BLaER1 treated with 17β-estradiol and CSF1 and Interleukin-3, amounts not matched to agents 10 nM and 100 nM (cell line): ENCODE results near the gene SLC23A3.

Source experiments
- H3K27ac ChIP-seq, 11 experiments: shearing (Covaris generic); formaldehyde crosslinking; 2 replicates each; pipeline ENCODE4 v1.8.1; 2022
- H3K27me3 ChIP-seq, 11 experiments: shearing (Covaris generic); formaldehyde crosslinking; 2 replicates each; pipeline ENCODE4 v1.8.1; 2022
- H3K36me3 ChIP-seq, 11 experiments: shearing (Covaris generic); formaldehyde crosslinking; 2 replicates each; pipeline ENCODE4 v1.8.1; 2022
- H3K4me1 ChIP-seq, 10 experiments: shearing (Covaris generic); formaldehyde crosslinking; 2 replicates each; pipeline ENCODE4 v1.8.1; 2022
- H3K4me2 ChIP-seq, 11 experiments: shearing (Covaris generic); formaldehyde crosslinking; 2 replicates each; pipeline ENCODE4 v1.8.1; 2022
- H3K4me3 ChIP-seq, 10 experiments: shearing (Covaris generic); formaldehyde crosslinking; 2 replicates each; pipeline ENCODE4 v1.8.1; 2022
- H3K9ac ChIP-seq, 11 experiments: shearing (Covaris generic); formaldehyde crosslinking; 2 replicates each; pipeline ENCODE4 v1.8.1; 2022
- H3K9me3 ChIP-seq, 11 experiments: shearing (Covaris generic); formaldehyde crosslinking; replicated peaks in 1 of 11; 2 replicates each; pipeline ENCODE4 v1.8.1; 2022
- H4K20me1 ChIP-seq, 11 experiments: shearing (Covaris generic); formaldehyde crosslinking; 2 replicates each; pipeline ENCODE4 v1.8.1; 2022
- Cebpa-rat ChIP-seq, 11 experiments: shearing (Covaris generic); IDR thresholded peaks; 2 replicates each; pipeline ENCODE4 v1.8.1; 2022

SLC23A3 gene

DNA sequence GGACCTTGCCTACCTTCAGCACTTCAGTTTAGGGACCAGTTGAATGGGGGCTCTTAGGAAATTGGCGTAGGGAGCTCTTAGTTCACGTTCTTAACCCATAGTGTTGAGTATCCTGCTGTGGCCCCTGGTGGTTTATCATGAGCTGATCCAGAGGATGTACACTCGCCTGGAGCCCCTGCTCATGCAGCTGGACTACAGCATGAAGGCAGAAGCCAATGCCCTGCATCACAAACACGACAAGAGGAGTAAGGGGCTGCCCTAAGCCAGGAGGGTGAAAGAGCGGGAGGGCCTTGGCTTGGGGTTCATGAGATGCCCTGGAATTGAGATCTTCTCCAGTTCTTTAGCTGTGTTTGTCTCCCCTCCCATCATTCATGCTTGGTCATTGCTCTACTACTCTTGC is 11.1 kb upstream of the SLC23A3 start:
- no peak overlapping the region for H3K4me3 ChIP-seq
- no peaks in the 10 kb centered on the region for H3K27me3 ChIP-seq
- H3K9ac ChIP-seq, result peak overlapping the region in 4 of 11 experiments; percentile 5 to 55 (median 34); a peak in 2 of 22 replicates
- no peaks in the 10 kb centered on the region for H3K9me3 ChIP-seq
- peaks cover 28 to 59% (median 48%) of the 10 kb centered on the region in 11 experiments; a peak in 17 of 22 replicates for H4K20me1 ChIP-seq
- H3K4me2 ChIP-seq, result peak overlapping the region in 8 of 11 experiments; percentile 4 to 100 (median 72); a peak in 14 of 22 replicates
- H3K36me3 ChIP-seq, result peaks cover 54 to 67% (median 64%) of the 10 kb centered on the region in 11 experiments
- H3K4me1 ChIP-seq, result peaks cover 40 to 54% (median 49%) of the 10 kb centered on the region in 10 experiments
- TF ChIP-seq Cebpa-rat (IDR thresholded peaks at IDR 0.05), result no peak
- no peak overlapping the region for H3K27ac ChIP-seq

DNA sequence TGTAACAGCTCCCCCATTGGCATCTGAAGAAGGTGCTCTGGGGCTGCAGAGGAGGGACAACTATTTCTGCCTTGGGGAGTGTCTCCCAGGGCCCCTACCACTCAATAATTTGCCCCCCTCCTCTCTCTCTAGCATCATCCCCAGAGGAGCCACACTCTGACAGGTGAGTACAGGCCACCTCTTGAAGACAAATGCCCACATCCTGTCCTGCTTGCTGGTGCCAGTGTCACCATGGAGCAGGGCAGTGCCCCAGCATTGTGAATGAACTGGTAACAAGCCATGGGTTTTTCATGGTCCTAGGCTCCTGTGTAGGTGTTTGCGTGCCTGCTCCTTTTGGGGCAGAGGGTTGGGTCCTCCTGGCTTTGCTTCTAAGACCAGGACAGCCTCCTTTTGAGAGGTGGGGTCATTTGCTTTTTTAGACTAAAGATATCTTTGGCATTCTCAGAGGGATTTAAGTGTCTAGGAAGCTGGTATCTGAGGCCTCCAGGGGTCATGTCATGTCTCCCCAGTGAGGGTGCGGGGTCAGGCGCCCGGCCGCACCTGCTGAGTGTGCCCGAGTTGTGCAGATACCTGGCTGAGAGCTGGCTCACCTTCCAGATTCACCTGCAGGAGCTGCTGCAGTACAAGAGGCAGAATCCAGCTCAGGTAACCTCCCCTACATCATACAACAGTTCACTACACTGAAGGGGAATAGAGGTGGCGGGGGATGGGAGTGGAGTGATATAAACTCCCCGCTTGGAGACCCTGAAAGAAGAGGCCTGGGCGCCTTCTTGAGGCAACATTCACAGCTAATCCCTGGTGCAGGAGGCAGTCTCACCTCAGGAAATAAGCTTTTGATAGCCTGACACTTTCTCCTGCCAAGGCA is 10.0 kb upstream of the SLC23A3 start:
- Histone ChIP-seq H3K9me3 (no peaks in the 10 kb centered on the region), H3K9ac (peak overlapping the region in 10 of 11 experiments; percentile 19 to 97 (median 92); a peak in 15 of 22 replicates), H3K4me1 (peaks cover 52 to 65% (median 60%) of the 10 kb centered on the region in 10 experiments), H3K36me3 (peaks cover 54 to 65% (median 61%) of the 10 kb centered on the region in 11 experiments), H3K27ac (no peak overlapping the region), H3K4me2 (peak overlapping the region; percentile 85 to 100 (median 96)), H3K27me3 (no peaks in the 10 kb centered on the region), H3K4me3 (peak overlapping the region in 9 of 10 experiments; percentile 79 to 89 (median 83); a peak in 15 of 20 replicates), H4K20me1 (peaks cover 28 to 70% (median 53%) of the 10 kb centered on the region in 11 experiments; a peak in 17 of 22 replicates)
- no peak for TF ChIP-seq Cebpa-rat (IDR thresholded peaks at IDR 0.05)

DNA sequence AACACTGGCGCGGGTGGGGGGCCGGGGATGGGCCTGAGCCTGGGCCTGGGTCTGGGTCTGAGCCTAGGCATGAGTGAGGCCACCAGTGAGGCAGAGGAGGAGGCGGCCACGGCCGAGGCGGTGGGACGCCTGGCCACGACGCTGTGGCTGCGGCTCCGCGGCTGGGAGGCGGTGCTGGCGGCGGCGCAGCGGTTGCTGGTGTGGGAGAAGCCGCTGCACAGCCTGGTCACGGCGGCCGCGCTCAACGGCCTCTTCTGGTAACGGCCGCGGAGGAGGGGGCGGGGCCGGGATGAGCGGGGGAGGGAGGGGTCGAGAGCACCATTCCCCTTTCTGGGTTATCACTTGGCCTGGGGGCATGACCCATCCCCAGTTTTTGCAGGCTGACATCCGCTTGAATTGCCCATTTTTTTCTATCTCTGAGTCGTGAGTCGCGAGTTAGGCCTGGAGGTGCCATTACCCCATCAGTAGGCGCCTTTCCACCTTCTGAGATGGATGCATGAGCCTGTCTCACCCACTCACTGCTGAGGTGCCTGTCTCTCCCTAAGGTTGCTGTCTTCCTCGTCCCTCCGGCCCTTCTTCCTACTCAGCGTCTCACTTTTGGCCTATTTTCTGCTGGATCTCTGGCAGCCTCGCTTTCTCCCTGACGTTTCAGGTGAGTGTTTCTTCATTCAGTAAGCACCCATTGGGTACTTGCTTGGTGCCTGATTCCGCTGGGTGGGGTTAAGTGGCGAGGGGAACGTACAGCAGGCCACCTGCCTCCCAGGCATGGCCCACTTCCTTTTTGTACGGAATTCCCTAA is 8.7 kb upstream of the SLC23A3 start:
- H3K36me3 ChIP-seq, result peaks cover 57 to 65% (median 61%) of the 10 kb centered on the region in 11 experiments

DNA sequence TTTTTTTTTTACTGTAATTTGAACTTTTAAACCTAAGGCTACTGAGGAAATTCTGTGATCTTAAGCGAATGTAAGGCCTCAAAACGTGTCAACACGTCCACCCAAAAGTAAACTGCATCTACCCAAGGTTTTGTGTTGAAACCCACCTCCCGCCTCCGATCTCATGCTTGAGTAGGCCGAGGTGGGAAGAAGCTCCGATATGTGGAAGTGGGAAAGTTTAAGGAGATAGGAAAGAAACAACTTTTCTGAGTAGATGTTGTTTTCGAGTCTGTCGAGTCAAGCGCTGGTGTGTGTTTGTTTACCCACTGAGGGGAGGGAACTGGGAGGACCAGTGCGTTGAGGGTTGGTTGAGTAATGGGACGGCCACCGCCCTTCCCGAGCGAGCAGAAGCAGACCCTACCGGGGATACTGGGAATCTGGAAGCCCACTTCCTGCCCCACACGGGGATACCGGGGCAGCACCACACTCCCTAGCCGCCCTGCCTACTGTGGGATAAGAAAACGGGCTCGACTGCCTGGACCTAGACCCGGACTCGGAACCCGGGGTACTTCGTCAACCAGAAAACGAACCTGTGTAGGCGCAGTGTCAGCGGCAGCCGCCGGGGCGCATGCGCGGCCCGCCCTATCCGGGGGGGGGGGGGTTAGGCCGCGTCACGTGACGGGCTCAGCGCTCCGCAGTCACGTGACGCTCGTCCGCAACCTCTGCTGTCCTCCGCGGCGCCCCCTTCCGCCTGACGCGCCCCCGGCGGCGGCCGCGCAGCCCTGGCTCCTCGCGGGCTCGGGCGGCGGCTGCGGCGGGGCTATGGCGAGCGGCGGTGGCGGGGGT is 7.9 kb upstream of the SLC23A3 start, which contains the start of gene RETREG2:
RETREG2 (plus strand) TSS at position 724 of the 825 bp plus-strand sequence; CDS start at position 802, 78 bp downstream.
- H3K4me3 ChIP-seq, result peak within 1 kb of the TSS; percentile 75 to 89 (median 82)
- no peak for TF ChIP-seq Cebpa-rat (IDR thresholded peaks at IDR 0.05)

More for the DNA sequence above, 8.7 kb upstream of the SLC23A3 start:
- no peak for TF ChIP-seq Cebpa-rat (IDR thresholded peaks at IDR 0.05)
- Histone ChIP-seq H3K4me2 (peak overlapping the region; percentile 85 to 100 (median 96)), H3K27ac (peak overlapping the region; percentile 92 to 99 (median 97)), H3K4me1 (peaks cover 58 to 71% (median 68%) of the 10 kb centered on the region in 10 experiments), H3K27me3 (no peaks in the 10 kb centered on the region), H3K9me3 (no peaks in the 10 kb centered on the region), H4K20me1 (peaks cover 30 to 73% (median 64%) of the 10 kb centered on the region in 11 experiments; a peak in 17 of 22 replicates), H3K9ac (peak overlapping the region; percentile 87 to 97 (median 91)), H3K4me3 (peak overlapping the region; percentile 75 to 89 (median 82))

DNA sequence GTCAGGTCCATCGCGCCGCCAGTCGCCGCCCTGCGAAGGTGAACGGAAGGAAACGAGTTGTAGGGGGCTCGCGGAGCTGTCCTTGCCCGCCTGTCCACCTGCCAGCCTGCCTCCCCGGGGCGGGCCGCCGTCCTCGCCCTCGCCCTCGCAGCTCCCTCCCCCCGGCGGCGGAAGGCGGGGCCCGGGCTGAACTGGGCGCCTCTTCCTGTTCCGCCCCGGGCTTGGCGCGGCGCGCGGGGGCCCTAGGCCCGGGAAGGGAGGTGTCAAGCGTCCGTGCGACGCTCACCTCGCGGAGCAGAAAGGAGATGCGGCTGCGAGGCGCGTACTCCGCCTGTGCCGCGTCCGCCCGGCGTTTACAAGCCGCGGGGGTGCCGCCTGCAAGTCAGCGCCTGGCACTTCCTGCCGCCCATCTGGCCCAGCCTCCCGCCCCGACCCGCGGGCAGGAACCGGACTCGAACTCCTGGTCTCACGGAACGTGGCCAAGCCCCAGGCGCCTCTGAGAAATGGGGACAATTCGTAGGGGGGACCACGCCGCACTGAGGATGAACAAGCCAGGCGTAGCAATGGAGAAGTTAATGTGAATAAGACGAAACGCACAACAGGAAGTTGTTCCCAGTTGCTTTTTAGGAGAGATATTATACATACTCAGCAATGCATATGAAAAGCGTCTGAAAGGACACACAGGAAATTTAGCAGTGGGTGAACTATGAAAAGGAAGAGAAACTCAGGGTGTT is 7.2 kb upstream of the SLC23A3 start, which contains the start of gene CNPPD1:
CNPPD1 (minus strand) TSS at position 108 of the 734 bp plus-strand sequence; CDS start at position 11, 97 bp downstream.
- Histone ChIP-seq H3K9me3 (no peaks in the 10 kb centered on the region), H3K4me2 (peak within 1 kb of the TSS; percentile 78 to 98 (median 94)), H3K27ac (peak within 1 kb of the TSS; percentile 92 to 99 (median 97)), H4K20me1 (peaks cover 24 to 73% (median 54%) of the 10 kb centered on the region in 11 experiments; a peak in 16 of 22 replicates), H3K4me1 (peaks cover 49 to 71% (median 56%) of the 10 kb centered on the region in 10 experiments), H3K36me3 (peaks cover 57 to 65% (median 61%) of the 10 kb centered on the region in 11 experiments), H3K27me3 (no peaks in the 10 kb centered on the region), H3K4me3 (peak within 1 kb of the TSS; percentile 75 to 89 (median 82)), H3K9ac (peak within 1 kb of the TSS; percentile 87 to 97 (median 91))
- TF ChIP-seq Cebpa-rat (IDR thresholded peaks at IDR 0.05), result no peak

More for the DNA sequence above, 7.9 kb upstream of the SLC23A3 start, which contains the start of gene RETREG2:
- Histone ChIP-seq H4K20me1 (peaks cover 32 to 73% (median 61%) of the 10 kb centered on the region in 11 experiments; a peak in 17 of 22 replicates), H3K4me2 (peak within 1 kb of the TSS; percentile 85 to 100 (median 96)), H3K36me3 (peaks cover 57 to 65% (median 61%) of the 10 kb centered on the region in 11 experiments), H3K9ac (peak within 1 kb of the TSS; percentile 87 to 97 (median 91)), H3K4me1 (peaks cover 57 to 71% (median 64%) of the 10 kb centered on the region in 10 experiments), H3K27ac (peak within 1 kb of the TSS; percentile 92 to 99 (median 97)), H3K27me3 (no peaks in the 10 kb centered on the region), H3K9me3 (no peaks in the 10 kb centered on the region)

DNA sequence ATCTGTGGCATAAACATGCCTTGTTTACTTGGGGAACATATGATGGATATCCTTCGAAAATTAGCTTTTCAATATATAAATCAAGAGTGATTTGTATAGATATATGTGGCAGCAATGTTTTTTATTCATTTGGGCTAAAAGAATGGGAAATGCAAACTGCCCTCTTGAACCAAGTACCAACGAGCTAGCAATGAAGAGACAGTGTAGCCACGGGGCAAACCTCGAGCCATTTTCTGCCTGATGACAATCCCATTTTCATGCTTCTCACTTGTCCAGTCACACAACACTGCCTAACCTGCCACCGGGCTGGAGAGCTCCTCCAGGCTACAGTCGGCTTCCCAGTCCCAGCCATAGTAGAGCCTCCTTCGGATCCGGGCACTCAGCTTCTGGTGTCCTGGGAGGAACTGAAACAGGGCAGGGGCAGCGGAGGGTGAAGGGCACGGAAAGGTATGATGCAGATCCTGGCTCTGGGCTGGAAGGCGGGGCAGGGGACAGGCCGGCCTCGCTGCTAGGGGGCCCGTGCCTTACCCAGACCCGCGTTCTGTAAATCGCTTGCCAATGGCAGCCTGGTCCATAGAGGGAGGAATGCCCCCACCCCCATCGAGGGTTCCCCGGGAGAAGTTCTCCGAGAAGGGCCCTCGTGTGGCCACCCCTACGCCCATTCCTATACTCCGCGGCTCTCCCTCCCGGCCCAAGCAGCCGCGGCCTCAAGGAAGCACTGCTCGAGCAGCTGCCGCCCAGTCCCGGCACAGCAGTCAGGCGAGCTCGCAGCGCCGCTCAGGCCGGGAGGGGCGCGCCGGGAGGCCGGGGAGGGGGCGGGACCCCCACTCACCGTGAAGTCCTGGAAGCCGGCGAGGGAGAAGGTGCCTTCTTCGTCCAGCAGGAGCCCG is 6.3 kb upstream of the SLC23A3 start:
- H3K9me3 ChIP-seq, result no peaks in the 10 kb centered on the region
- H3K27me3 ChIP-seq, result no peaks in the 10 kb centered on the region
- H3K4me1 ChIP-seq, result peaks cover 41 to 69% (median 48%) of the 10 kb centered on the region in 10 experiments
- peak overlapping the region; percentile 87 to 97 (median 91) for H3K9ac ChIP-seq
- H3K4me2 ChIP-seq, result peak overlapping the region; percentile 78 to 98 (median 94)
- H3K27ac ChIP-seq, result peak overlapping the region; percentile 92 to 99 (median 97)
- peak overlapping the region; percentile 75 to 89 (median 82) for H3K4me3 ChIP-seq
- peaks cover 53 to 64% (median 60%) of the 10 kb centered on the region in 11 experiments for H3K36me3 ChIP-seq
- no peak for TF ChIP-seq Cebpa-rat (IDR thresholded peaks at IDR 0.05)
- peaks cover 26 to 73% (median 46%) of the 10 kb centered on the region in 11 experiments; a peak in 17 of 22 replicates for H4K20me1 ChIP-seq
